HG03159 (cell line): Measurements from ENCODE around the gene SAP30L.

Source experiments
- ATAC-seq: cut with Tn5 transposase; IDR thresholded peaks from one replicate; pipeline ENCODE4 v1.9.1; 2021; ENCODE audit warnings: mild to moderate bottlenecking, moderate library complexity; ENCODE audit not compliant: unreplicated experiment

The SAP30L gene

DNA sequence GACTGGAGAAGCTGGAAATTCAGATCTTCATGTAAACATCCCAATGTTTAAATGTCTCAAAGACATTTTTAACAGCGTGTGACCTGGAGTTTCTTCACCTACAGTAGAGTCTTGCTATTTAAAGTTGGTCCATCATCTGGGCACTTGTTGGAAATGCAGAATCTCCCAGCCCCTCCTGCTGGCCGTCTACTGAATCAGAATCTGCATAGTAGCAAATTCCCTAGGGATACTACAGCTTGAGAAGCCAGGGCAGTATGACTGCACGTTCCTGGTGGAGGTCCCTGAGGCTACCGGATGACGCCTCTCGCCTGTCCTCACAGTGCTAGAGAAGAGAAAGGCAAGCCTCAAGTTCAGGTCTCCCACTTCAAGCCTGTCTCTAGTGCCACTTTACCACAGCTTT, 15.7 kb downstream of the SAP30L start:
- ATAC-seq = no peak

DNA sequence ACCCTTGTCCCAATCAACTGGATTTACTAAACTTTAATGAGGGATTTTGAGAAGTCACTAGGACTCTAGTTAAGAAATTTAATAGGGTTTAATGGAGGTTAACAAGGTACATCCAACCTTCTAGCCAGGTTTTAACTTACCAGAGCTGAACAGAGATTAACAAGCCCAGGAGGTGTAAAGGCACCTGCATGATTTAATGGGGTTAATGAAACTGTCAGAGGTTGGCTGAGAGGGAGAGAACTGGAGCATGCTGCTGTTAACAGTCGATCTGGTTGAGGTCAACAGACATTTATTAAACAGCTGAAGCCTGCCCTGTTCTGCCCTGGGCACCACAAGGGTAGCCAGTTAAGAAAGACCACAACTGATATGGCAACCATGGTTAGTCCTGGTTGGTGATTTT, 18.6 kb downstream of the SAP30L start:
- no peak for ATAC-seq

DNA sequence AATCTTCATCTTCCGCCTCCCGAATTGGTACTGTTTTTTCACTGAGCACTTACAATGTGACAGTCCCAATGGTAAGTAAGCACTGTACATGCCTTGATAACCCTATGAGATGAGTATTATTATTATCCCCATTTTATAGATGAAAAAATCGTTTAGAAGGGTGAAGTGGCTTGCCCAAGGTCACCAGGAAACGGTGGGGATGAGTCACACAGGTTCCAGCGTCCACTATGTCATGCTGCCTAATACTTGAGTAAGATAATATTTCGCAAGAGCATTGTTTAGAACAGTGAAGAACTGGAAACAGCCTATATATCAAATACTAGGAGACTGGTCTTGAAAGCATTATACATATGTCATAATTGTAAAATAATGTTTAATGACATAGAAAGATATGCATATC, 19.4 kb downstream of the SAP30L start:
- no peak for ATAC-seq

DNA sequence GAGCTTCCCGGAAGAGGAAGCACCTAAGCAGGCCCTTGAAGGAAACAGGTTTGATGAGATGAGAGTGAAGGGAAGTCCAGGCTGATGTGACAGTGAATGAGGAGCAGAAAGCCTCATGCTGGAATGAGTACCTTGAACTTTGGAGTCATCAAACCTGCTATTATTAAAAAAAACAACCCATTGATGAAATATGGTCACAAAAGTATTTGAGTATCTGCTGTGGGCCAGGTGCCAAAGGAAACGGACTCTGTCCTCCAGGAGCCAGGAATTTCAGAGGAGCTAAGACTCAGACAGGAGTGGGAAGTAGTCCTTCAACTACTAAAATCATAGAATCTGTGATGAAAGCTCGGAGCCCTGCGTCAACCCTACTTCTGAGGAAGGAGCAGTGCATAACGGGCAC, 20.4 kb downstream of the SAP30L start:
- ATAC-seq = no peak

DNA sequence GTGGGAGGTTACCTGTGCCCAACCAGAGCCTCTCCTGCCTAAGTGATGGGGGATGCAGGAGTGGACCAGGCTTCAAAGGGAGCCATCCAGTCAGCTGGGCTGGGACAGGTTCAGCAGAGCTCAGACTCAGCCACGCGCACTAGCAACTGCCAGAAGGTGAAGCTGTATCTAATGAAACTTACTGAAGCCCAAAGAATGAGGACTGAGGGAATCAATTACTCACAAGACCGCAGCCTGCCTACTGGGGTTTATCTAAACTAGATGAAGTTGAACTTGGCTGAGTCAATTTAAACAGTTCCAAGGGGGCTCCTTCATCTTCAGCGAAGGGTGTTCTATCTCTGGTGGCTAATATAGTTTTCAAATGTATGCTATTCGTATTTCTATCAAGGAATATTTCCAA, 20.9 kb downstream of the SAP30L start:
- ATAC-seq = no peak

DNA sequence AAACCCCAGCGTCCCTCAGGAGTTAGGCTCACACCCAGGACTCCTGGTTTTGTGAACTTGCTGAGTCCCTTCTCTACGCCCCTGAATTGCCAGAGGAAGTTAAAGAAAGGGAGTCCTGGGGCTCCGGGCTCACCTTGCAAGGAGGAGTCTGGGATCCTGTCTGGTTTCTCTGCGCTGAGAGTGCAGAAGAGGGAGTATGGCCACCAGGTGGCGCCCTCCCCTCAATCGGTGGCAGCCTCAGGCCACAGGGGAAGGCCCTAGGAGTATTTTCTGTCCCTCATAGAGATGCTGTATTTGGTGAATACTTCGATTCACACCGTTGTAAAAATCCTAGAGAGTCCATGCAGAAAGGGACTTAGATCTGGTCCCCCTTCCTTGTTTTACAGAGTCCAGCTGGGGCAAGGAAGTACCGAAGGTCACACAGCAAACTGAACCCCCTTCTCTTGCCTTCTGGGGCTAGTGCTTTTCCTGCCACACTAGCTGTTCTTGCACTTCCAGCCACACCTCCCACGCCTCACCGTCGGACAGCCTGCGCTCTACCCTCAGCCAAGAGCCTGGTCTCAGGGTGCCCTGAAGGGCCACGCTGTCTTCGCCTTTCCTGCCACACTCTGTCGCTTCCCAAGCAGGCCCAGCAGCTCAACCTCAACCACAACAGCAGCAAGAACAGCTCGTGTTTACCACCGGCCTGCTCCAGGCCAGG, 22.0 kb downstream of the SAP30L start:
- ATAC-seq = peak; percentile 91

DNA sequence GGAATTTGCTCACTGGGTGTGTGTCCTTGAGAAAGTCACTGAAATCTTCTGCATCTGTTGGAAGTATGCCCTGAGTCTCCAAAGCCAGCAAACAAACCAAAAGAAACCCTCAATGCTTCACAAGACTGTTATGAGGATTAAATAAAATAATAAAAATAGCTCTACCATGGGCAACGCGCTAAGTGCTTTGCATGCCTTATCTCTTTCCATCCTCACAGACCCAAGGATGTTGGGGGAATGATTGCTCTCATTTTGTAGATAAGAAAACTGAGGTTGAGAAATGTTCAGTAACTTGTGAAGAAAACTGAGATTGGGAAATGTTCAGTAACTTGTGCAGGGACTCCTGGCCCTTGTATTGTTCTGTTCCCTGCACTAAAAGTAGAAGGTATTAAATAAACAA, 24.3 kb downstream of the SAP30L start:
- no peak for ATAC-seq

DNA sequence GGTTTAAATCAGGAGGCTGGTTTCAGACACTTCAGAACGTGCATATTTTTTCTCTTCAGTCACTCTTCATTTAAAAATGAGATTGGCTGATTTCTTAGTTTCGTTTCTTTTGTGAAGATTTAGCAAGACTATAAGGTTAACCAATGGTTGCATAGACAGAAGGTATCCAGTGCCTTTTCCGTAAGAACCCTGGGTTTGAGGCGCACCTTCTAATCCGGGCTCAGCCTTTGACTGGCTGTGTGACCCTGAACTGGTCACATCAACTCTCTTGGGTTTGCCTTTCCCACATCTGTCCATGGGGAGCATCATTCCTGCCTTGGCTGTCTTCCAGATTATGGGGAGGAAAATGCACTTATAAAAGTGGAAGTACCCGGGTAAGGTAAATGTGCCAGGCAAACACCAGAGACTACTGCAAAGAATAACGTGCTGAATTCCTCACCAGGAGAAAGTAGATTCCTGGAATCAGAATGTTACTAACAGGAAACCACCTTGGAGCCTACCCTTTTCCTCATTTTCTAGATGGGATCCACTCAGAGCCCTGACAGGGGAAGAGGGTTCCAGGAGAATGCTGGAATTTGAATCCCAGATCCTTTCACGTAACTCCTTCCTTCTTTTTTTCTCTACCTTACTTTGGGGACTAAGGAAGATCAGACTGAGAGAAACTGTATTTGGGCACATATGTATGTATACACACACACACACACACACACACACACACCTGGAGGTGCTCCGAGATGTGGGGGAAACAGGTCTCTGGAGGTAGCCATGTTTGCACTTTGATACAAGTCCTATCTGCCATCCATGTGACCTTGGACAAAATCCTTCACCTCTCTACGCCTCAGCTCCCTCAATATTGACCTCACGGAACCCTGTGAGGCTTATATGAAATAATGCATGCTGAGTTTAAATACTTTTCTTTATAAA, 25.4 kb downstream of the SAP30L start:
- ATAC-seq = no peak

DNA sequence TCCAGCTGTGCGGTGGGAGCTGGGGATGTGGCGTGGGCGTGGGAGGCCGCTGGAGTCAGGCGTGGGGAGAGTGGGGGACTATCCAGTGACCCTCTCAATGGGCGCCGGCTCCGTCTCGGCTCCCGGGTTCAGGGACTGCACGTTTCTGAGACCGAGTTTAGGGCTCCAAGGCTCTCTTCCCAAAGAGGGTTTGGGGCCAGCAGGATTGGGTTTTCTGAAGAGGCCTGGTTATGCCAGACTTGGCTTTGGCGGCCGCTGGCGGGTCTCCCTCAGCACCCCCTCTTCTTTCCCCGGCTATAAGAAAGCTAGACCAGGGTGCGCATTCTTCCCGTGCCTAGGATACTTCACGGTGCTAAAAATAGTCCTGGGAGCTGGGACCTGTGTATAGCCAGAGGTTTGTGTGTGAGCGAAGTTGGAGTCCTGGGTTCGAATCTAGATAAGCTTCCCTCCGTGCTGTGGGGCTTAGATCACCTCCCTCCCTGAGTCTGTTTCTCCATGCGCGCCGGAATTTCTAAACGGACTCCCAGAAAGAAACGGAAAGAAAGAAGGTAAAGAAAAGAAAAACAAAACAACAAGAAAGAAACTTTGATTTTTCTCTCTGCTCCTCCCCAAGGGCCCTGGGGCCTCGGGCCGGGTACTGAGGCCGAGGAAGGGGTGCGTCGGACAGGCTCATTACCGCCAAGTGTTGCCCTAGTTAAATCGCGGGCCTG, 27.2 kb downstream of the SAP30L start:
- ATAC-seq = no peak

DNA sequence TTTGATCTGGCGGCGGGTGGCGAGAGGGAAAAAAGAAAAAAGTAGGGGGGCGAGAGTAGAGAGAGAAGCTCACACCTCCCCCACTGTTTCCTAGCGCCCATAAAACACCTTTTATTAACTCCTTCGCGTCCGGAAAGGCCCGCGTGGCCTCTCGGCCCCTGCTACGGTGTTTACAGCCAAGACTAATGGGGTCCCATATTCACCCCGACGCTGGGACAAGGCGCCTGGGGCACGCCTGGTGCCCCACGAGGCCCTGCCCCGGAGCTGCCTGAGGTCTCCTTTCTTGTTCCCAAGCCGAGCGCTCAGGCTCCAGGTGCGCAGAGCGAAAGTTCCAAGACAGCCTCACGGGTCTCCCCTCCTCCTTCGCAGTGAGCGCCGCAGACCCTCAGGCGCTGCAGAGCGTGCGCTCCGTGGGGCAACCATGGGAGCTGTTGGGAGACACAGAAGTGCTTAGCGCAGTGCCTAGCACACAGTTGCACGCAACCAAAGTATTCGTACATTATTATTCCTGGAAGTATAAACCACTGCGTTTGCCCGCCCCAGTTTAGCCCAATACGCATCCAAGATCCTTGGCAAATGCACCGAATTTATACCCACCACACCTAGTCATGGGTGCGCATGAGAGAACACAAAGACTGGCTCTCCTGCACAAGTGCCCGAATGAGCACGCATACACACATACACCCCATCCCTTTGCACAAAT, 27.9 kb downstream of the SAP30L start:
- no peak for ATAC-seq

DNA sequence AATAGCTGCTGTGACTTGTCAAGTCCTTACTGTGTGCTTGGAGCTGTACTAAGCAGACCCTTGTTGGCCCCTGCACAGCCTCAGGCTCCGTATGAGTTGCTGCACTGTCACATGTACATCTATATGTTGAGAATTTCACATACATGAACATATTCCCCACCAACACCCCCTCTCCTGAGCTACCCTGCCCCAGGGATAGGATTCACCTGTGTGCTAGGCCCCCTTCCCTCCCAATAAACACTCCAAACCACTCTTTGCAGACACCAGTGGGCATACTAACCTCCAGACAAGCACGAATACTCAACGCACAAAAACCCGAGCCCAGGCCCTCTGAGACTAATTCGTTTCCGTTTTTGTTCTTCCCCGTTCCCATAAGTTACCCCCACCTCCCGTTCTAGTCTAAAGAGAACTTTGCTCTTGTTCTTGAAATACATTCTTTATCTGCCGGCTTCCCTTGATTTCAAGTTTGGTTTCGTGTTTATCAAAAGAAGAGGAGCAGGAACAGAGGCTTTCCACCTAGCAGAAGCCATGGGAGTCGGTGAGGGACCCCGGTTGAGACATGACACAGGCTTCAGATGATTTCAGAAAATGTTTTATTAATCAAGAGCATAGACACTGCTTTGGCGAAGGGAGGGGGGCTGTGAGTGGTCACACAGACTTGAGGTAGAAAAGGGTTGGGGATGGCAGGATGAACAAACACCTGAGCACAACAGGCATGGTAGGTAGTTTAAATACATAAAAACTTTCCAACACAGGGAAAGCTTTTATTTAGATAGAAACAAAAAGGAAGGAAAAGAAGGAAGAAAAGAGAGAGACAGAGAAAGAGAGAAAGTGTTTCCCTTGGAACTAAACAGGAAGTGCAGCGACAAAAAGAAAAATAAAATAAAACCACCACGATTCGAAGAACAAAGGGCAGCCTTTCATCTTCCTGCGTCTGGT, 28.9 kb downstream of the SAP30L start:
- ATAC-seq = no peak

DNA sequence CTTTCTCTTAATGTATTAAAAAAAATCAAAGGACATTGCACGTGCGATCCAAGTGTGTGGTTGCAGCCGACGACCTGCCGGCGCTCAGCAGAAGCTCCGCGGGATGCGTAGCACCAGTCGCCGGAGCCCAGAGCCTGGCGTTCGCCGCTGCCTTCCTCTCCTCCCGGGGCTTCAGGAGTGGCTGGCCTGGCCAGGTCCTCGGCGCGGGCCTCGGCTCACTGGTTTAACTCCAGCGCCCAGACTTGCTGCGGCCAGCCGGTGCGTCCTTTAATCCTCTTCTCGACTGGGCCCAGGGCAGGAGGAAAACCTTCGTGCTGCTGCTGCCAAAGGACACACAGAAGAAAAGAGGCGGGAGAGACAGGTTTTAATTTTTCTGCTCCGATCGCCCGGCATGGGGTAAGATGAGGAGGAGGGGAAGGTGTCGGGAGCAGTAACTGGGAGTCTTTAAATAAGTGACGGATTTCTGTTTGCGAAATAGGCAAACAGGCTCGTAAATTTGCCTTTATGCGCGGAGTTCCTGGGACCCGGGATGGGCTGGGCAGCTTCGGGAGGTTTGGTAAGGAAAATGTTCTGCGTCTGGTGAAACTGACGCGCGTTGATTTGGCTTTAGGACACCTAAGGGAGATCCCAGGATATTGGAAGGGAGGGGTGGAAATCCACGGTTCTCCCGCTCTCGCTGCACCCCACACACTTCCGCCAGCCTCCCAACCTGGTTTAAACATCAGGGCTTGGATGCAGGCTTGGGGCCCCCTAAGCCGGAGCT, 30.0 kb downstream of the SAP30L start:
- no peak for ATAC-seq

DNA sequence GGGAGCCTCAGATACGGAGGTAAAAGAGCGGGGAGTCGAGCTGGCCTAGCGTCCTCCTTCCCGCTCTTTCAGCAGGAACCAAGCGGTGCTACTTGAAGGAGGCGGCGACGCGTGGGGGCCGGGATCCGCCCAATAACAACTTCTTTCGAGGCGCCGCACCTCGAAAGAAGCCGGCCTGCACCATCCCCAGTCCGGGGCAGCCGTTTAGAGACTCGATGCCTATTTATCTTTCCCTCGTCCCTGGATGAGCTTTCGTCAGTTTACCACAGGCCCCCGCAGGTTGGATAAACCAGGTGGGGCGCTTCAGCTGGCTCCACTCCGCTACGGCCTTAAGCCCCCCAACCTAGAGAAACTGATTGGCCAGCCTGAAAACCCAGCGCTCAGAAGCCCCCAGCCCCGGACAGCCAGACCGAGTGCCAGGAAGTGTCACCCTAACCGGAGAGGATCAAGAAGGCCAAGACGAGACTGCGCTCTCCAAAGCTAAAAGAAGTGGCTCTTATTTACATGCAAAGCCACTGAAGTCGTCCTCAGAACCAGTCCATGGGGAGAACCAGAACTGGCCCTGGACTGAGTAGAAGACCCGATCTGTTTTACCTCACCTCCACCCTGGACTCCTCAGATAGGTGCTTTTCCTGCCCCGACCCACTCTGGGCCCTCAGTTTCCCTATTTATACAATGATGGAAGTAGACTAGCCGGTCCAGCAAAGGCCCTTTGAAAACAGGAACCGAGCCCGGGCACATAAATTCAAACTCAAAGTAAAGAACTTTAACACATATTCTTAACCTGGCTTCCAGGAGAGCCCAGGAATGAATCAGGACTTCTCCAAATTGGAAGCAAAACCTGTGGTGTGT, 30.8 kb downstream of the SAP30L start:
- ATAC-seq = no peak

DNA sequence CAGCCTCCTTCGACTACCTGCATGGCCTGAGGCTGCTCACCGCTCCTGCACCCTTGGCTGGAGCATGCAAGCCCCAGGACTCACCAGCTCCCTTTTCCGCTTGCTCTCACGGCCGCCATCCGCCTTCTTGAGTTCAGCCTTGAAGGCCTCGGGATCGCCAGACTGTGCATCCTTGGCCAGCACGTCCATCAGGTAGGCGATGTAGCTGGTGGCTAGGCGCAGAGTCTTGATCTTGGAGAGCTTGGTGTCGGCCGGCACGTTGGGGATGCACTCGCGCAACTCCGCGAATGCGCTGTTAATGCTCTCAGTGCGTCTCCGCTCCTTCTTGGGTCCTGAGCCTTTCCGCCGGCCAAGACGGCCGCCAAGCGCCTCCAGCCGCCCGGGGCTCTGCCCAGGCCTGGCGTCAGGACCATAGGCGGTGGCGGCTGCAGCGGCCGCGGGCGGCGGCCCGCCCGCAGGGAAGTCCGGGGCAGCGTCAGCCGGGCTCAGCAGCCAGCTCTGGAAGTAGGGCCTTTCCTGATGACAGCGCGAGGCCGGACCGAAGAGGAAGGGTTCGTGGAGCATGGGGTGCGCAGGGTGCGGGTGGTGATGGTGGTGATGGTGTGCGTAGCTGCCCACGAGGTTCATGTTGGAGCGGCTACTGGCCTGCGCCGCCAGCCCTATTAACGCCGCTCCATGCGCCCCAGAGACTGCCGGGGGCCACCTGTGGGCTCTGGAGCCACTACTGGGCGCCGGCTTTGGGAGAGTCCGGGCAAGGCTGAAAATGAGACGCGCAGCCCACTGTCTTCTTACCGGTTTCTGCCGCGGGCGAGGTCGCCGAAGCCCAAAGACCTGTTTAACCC, 31.8 kb downstream of the SAP30L start:
- no peak for ATAC-seq

DNA sequence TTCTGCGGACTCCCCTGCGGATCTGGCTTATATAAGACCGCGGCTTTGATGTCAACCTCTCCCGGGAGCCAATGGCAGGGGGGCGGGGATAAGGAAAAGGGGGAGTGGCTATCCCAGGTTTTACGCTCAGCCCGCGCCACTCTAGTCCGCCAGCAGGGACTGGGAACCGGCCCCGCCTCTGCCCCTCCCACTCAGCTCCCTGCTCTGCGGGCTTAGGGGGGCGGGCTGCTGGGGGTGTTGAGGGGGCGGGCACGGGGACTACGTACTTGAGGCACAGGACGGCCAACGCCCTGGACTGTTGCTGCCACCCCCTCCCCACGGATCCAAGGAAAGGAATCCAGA, 32.4 kb downstream of the SAP30L start, which contains the start of gene HAND1:
TSS of gene HAND1 (minus strand) at position 4 of the 342 bp plus-strand sequence. CDS start 219 bp downstream, outside the sequence.
- no peak for ATAC-seq

DNA sequence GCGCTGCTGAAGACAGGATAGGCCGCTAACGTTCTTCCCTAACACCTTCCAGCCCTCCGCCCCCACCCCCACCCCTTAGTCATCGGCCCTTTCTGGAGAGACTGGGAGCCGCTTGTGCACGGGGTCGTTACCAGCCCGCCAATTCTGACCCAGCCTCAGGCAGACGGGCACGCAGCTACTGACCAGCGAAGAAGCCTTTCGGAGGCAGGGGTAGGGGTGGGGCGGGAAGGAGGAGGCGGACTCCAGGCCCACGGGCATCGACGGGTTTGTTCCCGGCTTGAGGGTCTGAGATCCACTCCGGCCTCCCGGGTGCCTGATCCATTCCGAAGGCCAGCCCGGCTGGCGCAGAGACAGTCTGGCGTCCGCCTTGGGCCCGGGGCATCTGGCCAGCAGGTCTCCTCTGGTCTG, 33.0 kb downstream of the SAP30L start:
- no peak for ATAC-seq

DNA sequence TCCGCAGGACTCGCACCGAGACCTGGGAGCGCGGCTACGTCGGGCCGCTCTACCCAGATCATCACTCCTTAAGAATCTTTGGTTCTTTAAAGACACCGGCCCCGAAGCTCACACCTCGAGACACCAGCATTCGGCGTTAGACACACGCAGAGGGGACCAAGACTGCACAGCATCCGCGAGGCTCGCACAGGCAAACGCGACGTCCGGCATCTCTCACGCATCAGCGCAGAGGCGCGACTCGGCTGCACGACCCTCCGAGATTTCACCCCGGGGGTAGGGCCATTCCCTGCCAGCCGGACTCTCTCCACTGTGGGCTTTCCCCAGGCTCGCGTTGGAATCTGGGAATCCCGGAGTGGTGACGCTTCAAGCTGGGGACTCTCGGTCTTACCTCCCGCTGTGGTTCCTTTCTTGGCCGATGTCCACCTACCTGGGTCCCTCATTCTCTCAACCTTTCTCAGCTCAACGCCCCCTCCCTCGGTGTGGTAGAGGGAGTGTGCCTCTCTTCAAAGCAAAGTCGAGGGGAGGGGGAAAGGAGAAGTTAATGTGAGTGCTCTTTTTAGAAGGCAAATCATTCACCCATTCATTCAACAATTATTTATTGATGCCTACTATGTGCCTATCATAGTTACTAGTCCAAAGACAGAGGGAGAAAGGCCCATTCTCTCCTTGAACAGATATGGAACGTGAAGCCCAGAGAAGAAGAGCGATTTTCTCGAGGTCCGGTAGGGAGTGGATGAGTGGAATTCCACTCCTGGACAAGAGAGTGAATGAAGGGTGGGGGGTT, 33.6 kb downstream of the SAP30L start:
- no peak for ATAC-seq
